Posterior cingulate gyrus (tissue), 11 donors: ENCODE results near the gene KCNQ1.

ENCODE experiments used
- DNase-seq, 10 donors: peaks; one replicate each; pipeline versions ENCODE4 v3.0.0 to v3.0.0-alpha.2; 2020 to 2021; ENCODE audit warnings: mixed read lengths in 3 of 10
- intact Hi-C: fragments of 100-400 bp; cut with DNase I; formaldehyde crosslinking; loops from one replicate; pipeline ENCODE4 v1.15.1; 2023

The KCNQ1 gene

DNA sequence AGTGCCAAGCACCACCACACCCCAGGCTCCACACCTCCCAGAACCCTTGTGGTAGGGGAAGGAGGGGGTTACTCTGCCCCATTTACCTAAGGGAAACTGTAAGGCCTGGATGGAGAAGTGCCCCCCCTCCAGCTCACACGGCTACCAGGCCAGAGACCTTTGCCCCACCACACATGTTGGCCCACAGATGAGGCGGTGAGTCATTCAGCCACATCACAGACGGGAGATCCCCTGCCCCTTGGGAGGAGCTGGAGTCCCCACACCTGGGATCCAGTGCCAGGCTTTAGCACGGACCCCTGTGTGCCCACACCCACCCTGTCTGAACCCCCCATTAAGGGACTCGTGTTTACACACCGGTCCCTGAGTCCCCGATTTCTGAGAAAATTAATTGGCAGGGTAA is 415.8 kb downstream of the KCNQ1 start:
- intact Hi-C loops, result no loop called here
- no peak for DNase-seq

- no peak for DNase-seq
- intact Hi-C loops, result no loop called here
These were observed 417.8 kb downstream of the KCNQ1 start for GRCh38 chr11:2862395-2863275.

GRCh38 chr11:2863276-2863618 is 418.4 kb downstream of the KCNQ1 start:
- intact Hi-C loops, result no loop called here
- DNase-seq, result no peak

- no peak for DNase-seq
- intact Hi-C loops, result loop anchor here (5.0 kb wide), 1 partner anchor 163 kb away; no protein-coding TSS in a partner anchor
These were observed 420.1 kb downstream of the KCNQ1 start for GRCh38 chr11:2864901-2865300.

DNA sequence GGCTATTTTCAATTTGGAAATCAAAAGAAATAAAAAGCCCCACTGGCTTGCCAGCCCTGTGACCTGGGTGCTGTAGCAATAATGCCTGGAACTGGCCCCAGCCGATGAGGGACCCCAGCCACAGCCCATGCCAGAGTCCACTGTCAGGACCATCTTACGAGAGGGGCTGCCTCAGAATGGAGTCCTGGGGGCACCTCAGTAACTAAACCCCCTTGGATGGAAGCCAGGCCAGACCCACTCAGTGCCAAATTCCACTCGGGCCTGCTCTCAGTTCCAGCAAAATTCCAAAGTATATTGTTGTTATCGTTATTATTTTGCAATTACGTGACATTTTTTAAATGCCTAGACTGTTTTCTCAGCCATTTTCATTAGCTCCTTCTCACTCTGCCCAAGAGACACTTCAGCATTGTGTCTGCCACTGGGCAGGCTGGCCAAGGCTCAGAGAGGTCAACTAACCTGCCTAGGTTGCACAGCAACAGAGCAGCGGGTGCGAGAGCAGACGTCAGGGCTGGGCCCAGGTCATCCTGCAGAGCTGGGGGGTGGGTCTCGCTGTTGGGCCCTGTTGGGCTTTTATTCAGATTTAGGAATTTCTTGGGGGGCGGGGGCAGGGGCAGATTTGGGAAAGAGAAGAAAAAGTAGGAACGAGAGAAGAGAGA is 421.2 kb downstream of the KCNQ1 start:
- DNase-seq, result no peak
- intact Hi-C loops, result loop anchor here (5.0 kb wide), 1 partner anchor 164 kb away; no protein-coding TSS in a partner anchor

- intact Hi-C loops, result loop anchor here (5.0 kb wide), 1 partner anchor 165 kb away; no protein-coding TSS in a partner anchor
- DNase-seq, result no peak
These were observed 422.3 kb downstream of the KCNQ1 start for GRCh38 chr11:2867142-2867541.

DNA sequence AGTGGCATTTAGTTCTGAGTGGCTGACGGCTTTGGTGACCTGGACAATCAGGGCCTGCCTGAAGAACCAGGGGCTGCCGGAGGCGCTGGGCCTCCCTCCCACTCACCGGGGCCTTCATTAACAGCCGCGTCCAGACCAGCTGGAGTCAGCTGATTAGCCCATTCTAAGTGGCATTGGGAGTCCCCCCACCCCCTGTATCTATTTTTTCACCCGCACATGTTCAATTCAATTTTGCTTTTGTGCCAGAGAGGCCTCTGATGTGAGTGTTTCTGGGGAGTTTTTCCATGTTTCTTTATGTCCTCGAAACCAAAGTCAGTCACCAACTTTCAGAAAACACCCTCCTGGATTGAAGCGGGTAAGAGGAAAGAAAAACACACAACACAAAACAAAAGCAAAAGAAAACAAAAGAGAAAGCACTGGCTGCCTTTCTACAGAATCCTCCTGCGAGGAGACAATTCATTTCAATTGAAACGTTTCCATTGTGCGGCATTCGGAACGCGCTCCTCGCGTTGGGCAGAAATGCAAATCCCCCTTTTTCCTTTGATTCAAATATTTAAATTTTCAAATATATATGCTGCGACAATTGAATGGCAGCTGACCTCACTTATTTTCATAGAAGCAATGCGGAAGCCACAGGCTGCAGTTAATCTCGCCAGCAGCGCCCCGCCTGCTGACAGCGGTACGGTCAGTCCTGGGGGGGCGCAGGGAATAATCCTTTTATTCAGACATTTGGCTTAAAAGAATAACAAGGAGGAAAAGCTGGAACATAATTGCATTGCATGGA is 423.1 kb downstream of the KCNQ1 start:
- peak in 1 of 10 donors; percentile 60 for DNase-seq

GRCh38 chr11:2868506-2869133 is 423.8 kb downstream of the KCNQ1 start:
- DNase-seq, result peak in 1 of 10 donors; percentile 49
- intact Hi-C loops, result loop anchor here (5.0 kb wide), 1 partner anchor 166 kb away; no protein-coding TSS in a partner anchor

More for the DNA sequence above, 423.1 kb downstream of the KCNQ1 start:
- intact Hi-C loops, result loop anchor here (5.0 kb wide), 1 partner anchor 166 kb away; no protein-coding TSS in a partner anchor

DNA sequence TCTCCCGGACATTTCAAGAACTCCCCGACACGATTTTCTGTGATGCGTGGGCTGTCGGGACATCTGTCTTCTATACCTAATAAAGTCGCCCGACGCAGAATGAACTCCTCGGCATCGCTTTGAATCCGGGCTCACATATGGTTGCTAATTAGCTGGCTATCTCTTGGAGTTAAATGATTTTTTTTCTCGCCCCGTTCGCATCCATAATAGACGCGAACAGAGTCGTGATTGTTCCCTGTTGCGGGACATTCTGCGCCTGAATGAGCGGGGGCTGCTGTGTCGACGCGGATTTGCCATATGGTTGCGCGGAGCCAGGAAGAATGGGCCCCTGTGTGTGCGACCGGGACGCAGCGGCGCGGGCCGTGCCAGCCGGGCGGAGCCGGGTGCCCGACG is 424.3 kb downstream of the KCNQ1 start:
- DNase-seq, result peak; percentile 61 to 96 (median 76)
- intact Hi-C loops, result loop anchor here (5.0 kb wide), 1 partner anchor 167 kb away; no protein-coding TSS in a partner anchor

DNA sequence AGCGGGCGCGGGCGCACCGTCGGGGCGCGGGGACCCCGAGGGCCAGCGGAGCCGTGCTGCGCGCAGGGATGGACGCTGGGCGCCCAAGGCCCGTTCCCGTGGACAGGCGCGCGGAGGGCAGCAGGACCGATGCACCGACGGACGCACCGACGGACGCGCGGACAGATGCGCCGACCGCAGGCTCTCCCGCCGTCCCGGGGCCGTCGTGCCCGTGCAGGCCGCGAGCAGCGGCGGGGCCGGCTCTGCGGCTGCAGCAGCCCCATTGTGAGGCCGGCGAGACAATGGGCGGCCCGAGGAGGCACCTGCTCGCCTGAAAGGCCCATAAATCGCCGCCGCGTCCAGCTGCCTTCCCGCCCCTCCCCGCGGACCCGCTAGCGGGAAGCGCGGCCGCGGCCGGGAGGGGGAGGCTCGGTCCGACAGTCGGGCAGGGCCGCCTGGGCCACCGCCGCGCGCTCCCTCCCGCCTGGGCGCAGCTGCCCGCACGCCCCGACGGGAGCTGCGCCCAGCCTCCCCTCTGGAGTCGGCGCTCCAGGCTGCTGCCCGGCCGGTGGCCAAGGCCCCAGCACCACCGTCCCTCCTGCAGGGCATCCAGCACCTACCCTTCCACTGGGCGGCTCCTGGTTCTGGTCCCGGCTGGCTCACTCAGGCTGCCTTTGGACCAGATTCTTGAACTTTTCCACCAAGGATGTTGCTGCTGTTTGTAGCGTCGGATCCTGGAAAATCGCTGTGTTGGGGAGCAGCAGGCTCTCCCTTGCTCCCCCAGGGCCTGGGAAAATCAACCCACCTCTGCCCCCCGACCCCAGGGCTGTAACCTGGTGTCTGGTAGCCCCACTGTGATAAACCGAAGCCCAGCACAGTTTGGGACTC is 425.0 kb downstream of the KCNQ1 start:
- peak in 3 of 10 donors; percentile 42 to 96 (median 64) for DNase-seq
- intact Hi-C loops, result loop anchor here (5.0 kb wide), 1 partner anchor 167 kb away; no protein-coding TSS in a partner anchor

GRCh38 chr11:2870460-2870859 is 425.7 kb downstream of the KCNQ1 start:
- DNase-seq, result no peak
- intact Hi-C loops, result no loop called here

DNA sequence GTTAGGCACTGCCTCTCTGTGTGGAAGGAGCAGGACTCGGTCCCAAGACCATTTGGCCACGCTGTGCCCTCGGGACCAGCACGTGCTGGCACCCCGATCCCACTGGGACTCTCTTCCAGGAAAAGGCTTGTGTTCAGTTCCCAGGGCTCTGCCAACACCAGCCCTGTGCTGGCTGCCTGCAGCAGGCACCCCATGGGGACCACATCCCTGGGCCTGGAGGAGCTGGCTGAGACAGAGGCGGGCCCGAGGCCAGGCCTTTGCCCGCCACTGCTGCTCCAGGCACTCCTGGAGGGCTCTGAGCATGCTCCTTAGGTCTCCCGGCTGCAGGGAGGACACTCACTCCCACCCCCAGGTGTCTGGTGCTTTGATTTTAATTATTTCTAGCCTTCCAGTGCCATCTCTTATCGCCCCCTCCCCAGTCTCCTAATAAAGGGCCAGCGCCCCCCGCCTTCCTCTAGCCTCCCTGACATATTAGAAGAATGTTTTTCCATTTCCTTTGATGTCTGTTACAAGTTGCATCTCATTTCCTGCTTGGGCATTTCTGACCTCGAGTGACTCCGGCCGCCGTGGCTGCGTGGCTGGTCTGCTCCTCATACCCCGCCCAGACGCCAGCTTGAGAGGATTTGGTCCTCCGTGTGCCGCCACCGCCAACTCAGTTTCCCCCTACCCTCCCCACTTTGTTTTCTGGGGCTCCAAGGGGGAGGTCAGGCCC is 426.3 kb downstream of the KCNQ1 start:
- DNase-seq, result no peak
- intact Hi-C loops, result no loop called here

DNA sequence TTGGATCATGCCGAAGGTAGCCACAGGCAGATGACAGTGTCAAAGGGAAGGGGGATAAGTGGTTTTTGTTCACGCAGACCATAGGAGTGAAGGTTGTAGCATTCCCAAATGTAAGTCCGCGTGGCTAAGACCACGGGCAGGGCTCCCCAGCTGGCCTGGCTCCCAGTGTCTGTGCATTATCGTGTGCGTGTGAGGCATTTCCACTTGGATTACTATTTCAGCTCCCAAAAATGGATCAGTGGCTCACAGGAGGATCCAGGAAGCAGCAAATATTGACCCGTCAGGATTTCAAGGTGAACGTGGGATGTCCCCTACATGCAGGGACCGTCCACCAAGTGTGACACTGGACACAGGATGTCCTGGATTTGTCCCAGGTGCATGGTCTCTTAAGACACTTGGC is 430.2 kb downstream of the KCNQ1 start:
- intact Hi-C loops, result no loop called here
- DNase-seq, result no peak

GRCh38 chr11:2877474-2877873 is 432.7 kb downstream of the KCNQ1 start:
- DNase-seq, result no peak
- intact Hi-C loops, result no loop called here

DNA sequence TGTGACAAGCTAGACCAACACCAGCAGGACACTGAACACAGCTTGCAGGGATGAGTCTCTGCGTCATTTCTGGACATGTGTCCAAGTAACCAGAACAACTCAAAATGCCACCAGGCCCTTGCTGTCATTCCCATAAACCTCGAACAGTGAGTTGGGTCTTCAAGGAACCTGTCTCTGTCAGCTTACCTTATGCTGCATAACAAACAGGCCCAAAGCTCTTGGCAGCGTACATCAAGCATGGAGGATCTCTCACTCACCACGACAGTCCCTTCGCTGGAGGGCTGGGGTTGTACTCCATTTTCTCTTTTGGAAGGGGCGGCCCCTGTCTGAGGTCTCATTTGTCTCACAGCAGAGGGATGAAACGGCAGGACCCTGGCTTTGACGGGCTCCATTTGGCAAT is 434.0 kb downstream of the KCNQ1 start:
- intact Hi-C loops, result no loop called here
- no peak for DNase-seq

GRCh38 chr11:2880646-2881045 is 435.8 kb downstream of the KCNQ1 start:
- DNase-seq, result no peak
- intact Hi-C loops, result no loop called here

- intact Hi-C loops, result no loop called here
- no peak for DNase-seq
These were observed 436.5 kb downstream of the KCNQ1 start for GRCh38 chr11:2881076-2881980.

DNA sequence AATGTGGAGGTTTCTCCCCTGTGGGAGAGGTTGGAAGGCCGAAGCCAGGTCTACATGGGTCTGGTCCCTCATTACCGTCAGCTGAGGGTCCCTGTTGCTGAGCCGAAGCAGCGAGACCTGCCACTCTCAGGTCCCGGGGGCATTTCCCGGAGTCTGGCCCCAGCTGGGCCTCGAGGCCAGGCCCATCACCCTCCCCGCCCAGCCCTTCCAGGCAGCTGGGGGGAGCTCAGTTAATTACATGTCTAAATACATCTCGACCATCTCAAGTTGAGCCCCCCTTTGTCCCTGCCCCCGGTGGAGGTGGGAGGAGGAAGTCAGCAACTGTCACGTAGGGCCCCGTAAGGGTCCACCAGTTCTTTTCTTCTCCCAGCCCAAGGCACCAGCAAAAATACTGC is 437.2 kb downstream of the KCNQ1 start:
- intact Hi-C loops, result no loop called here
- no peak for DNase-seq
